HG03378 (cell line): ENCODE measurements around the gene GPN1.
A peak's percentile ranks its signal among the peaks of the same experiment; 100 is the strongest.
"Not testable (repeated sequence)": the region's sequence is repeated elsewhere in the genome, so short reads cannot be mapped to it uniquely, and the experiment has no call there.

Source experiments
- ATAC-seq: cut with Tn5 transposase; IDR thresholded peaks from one replicate; pipeline ENCODE4 v1.9.1; 2021; ENCODE audit warnings: mild to moderate bottlenecking, moderate library complexity; ENCODE audit not compliant: unreplicated experiment

Gene GPN1

DNA sequence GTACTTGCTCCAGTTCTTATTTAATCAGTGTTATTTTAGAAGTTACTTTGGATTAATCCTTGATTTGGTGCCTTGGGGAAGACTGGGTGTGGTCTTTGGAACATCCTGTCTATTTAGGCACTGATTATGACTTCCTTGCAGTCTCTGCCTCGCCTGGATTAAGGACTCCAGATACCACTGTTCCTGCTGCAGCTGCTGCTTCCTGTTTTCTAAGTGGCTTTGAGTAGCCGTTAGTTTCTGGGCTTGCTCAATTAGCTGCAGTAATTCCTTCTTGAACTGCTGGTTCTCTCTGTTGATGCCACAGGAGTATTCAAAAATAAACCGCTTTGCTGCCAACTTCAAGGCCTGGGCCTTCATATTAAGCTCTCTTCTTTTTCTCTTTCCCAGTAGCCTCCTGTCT is 1.9 kb upstream of the GPN1 start:
- ATAC-seq: not testable (repeated sequence)

DNA sequence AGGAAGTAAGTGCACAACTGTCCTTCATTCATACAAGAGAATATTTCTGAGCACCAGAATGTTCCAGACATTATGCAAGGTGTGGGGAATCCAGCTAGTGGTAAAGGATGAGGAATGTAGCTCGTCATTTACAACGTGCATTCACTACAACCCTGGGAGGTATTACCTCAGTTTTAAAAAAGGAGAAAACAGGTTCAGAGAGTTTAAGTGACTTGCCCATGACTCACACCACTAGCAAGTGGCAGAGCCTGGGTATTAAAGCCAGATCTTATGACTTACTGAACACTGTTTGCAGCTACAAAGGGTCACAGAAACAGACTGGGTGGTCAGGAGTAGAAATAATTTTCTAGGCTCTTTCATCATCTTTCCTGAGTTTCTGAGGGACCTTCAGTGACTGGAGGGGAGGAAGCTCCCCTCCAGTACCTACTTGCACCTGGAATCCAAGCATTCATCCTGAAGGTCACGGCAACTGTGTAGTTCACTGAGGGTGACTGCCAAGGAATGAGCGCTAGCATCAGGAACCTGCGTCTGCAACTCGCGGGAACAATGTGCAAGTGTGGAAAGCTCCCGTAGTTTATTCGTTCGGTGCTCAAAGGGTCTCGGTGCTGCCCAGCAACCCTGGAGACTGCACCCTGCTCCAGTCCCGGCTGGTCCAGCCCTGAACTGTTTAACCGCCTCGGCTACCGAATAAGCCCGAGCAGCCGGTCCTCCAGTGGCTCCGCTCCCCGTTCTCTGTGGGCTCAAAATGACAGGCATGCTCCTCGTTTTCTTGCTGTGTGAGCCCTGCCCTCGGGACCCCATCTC is 685 bp upstream of the GPN1 start:
- peak; percentile 20 for ATAC-seq

DNA sequence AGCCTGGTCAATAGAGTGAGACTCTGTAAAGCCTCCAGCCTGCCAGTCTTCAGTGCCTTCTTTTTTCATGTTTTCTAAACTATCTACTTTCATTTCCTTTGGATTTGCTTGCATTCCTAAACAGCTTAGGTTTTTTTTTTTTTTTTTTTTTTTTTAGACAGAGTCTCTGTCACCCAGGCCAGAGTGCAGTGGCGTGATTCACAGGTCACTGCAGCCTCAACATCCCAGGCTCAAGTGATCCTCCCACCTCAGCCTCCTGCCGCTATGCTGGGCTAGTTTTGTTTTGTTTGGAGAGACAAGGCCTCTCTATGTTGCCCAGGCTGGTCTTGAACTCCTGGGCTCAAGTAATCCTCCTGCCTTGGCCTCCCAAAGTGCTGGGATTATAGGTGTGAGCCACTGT is 1.4 kb downstream of the GPN1 start:
- not testable (repeated sequence) for ATAC-seq

DNA sequence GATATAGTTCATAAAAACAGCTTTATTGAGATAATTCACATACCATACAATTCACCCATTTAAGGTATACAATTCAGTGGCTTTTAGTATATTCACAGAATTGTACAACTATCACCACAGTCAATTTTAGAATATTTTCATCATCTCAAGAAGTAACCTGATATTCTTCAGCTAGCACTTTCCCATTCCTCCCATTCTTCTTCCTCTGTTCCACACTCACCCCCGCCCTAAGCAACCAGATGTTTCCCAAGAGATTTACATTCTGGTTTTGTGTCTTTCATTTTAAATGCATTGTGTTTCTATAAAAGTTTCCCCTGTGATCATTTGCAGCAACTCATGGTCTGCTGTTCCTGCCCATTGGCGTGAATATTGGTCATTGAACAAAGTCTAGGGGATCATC is 5.4 kb downstream of the GPN1 start:
- no peak for ATAC-seq

DNA sequence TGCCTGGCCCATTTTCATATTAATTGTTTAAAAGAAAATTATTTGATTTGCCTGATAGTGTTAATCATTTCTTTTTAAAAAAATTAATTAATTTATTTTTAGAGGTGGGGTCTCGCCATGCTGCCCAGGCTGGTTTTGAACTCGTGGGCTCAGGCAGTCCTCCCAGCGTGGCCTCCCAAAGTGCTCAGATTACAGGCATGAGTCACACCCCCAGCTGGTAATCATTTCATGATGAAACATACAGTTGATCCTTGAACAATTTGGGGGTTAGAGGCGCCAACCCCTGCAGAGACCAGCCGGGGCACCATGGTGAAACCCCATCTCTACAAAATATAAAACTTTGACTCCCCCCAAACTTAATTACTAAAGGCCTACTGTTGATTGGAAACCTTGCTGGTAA is 7.9 kb downstream of the GPN1 start:
- ATAC-seq: no peak

DNA sequence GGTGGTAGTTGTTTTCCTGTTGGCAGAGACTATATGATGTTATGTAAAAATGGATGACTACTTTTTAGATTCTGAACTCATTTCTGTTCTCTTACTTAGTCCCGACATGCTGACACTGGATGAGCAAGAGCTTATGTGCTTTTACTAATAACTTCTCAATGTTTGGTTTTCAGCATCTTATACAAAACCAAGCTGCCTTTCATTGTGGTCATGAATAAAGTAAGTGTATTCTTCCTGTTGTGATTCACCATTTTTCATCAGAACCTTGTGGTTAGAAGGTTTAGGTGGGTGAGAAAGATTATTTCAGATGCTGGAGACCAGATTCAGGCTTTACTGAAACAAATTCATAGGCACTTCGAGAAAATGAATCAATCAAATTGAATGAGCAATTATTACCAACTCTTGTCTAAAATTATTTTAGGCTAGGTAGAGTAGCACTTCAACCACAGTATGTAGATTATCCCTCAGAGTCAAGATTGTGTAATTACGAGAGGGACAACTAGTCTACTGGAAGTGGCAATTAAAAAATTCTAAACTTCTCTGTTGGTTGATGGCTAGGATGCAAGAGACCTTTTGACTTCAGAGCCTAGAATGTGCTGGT is 9.3 kb downstream of the GPN1 start:
- ATAC-seq: no peak

DNA sequence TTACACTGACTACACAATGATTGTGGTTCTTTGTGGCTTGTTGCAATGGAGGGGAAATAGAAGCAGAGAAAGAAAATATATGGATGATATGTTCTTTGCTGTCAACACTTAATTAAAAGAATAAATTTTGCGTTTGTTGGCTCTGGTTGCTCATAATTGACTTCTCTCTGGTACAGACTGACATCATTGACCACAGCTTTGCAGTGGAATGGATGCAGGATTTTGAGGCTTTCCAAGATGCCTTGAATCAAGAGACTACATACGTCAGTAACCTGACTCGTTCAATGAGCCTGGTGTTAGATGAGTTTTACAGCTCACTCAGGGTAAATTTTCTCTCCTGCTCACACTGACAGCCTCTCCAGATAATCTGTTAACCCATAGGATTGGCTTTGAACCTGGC is 9.9 kb downstream of the GPN1 start:
- ATAC-seq: no peak

DNA sequence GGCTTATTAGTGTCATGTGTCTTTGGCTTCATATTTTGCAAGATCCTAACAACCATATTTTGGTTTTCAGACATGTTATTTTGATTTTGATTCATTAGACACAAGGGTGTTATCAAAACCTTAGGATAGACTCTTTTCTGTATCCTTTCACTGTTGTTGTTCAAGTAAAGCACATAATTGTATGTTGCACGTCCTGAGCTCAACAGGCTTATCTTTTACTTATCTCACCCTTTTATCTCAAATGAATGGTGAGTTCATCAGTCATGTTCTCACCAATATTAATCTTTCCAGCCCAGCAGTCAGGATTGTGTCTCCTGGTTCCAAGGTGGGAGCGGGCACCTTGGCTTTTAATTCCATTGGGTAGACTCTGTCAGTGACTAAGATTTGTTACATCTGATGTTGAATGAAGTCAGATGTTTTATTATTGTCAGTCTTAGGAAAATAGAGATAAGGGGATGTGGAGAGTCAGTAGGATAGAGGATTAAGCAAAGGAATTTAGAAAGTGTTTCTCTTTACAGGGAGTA is 11.9 kb downstream of the GPN1 start:
- no peak for ATAC-seq

DNA sequence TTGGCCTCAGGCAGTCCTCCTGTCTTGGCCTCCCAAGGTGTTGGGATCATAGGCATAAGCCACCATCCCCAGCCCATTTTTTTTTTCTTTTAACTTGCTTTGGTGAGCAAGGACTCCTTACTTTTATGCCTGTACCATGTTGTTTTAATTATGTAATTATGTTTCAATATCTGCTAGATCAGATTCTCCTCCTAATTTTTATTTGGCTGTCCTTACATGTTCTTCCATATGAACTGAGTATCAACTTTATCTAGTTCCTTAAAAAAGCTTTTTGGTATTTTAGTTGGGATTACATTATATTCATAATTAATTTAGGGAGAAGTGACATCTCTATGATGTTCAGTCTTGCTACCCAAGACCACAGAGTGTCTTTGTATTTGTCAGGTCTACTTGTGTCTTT is 16.3 kb downstream of the GPN1 start:
- no peak for ATAC-seq

DNA sequence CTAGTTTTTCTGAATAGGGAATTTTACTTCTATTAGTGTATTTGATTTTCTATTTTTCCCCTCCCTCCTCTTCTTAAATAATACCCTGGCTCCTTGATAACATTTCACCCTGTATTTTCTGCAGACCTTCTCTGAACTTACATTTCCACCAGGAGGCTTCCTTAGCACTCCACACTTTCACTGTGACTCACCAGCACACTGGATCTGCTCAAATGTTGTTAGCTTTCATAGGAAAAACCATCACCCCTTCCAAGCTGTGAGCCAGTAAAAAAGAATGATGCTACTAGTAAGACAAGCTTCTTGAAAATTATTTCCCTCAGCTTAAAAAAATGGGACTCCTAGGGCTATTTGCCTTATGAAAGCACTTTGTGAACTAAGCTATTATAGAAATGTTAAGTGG is 18.4 kb downstream of the GPN1 start:
- ATAC-seq: no peak

DNA sequence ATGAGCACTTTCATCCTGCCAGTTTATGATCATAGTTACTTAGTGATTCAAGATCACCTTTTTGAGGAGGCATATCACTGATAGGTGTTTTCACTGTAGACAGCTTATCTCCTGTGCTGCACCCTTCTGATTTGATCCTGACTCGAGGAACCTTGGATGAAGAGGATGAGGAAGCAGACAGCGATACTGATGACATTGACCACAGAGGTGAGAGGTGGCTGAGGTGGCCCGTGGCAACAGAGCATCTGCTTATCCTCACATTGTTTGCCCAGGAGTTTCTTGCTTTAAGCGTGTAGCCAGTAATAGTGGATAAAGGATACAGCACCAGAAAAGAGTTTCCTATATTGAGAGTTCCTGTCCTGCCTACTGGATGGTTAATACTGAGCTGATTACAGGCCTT is 18.9 kb downstream of the GPN1 start:
- ATAC-seq: no peak

DNA sequence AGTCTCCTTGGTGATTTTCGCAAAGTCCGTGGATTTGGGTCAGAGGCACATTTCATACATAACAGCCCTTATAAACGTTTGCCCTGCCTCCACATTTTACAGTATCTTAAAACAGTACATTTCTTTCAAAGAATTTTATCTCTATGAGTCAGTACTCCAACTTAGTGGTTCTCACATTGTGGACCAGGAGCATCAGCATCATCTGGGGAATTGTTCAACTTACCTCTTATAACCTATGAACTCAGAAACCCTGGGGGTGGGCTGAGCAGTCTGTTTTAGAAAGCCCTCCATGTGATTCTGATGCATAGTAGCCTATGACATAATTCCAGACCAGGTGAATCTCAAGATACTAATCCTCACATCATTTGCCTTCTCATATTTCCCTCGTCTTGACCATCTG is 22.2 kb downstream of the GPN1 start:
- no peak for ATAC-seq

DNA sequence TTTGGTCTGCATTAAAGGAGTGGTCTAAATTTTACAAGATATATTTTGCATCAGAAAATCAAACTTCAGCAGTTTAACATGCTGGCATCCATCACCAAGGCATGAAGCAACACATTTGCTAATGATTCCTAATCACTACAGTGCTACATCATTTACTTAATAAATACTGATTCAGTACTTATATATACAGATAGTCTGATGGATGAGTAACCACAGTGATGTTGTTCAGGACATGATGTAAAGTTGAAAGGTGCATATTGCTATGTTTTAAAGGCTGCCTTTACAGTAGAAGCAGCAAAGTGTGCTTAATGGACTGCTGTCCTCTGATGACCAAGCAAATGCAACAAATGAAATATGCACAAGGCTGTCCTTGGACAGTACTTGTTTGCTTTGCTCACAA is 23.5 kb downstream of the GPN1 start:
- no peak for ATAC-seq

DNA sequence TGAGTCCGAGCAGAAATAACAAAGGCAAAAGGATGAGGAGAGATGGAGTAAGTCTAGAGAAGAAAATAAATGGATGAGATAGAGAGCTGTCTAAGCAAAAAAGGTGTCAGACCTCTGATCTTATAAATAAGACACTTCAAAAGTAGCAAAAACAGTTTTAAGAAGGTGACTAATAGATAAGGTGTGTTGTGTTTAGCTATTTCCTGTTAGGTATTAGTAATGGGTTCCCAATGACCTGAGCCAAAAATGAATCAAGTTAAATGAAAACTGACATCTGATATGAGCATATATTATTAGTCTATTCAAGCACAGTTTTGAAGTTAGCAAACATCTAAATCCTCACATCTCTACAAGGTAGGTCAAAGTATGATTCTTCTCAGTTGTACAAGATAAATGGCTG is 23.9 kb downstream of the GPN1 start:
- ATAC-seq: no peak

DNA sequence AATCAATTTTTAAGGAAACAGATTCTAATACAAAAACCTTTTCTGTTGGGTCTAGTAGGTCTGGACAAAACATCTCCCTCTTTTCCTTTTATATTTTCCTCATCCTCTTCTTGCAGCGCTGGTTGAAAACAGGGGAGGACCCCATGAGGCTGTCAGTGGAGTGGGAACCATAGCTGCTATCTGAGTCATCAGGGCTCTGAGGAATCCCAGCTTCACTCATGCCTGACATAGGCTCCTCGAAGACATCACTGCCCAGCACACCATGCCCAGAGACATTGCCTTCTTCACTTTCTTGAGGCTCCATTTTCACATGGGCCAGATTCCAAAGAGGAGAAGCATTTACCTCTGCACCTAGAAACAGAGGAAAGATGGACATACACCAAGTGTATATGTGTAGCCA is 24.5 kb downstream of the GPN1 start:
- no peak for ATAC-seq

DNA sequence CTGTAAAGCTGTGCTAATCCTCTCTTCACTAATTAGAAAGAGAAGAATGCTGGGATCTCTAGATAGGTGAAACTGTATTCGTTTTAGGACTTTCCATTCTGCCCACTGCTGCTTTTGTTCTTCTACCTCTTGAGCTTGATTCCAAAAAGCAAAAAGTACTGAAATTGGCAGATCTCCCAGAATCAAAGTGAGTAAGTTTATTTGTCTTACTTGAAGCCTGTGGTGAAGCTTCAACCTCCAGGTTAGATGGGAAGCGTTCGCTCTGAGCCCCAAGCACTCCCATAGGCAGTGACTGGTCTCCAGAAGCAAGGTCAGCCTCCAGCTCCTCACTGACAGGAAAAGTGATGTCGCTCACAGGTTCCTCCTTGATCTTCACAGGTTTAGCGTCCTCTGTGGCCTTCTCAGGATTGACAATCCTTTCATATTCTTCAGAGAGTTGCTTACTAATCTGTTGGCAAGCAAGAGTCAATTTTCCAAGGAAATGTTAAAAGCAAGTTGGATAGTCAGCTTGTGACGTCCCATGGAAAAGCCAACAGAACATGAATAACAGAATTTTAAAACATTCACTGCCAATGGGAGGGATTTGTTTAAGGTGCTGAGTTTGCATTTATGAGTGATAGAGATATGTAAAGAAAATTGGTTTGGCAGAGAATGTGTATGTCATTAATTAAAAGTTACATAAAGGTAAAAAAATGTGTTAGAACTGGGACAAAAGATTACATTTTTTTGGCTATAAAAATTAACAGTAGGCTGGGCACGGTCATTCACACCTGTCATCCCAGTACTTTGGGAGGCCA is 26.5 kb downstream of the GPN1 start:
- ATAC-seq: no peak

DNA sequence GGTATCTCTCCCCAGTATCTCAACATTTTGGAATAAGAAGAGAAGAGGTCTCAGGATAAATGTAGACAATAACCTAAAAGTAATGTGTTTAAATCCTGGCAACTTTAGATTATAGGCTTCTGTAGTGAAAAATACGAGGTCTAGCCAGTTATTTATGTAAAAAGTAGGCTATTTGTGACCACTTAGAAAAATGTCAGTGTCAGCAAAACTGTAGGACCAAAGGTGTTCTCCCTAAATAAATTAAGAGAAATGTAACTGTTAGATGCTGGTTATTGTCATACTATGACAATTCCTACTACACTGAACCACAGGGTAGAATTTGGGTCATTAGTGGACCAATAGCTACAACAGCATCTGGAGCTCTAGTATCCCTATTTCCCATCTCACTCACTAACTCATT is 32.5 kb downstream of the GPN1 start:
- ATAC-seq: no peak

DNA sequence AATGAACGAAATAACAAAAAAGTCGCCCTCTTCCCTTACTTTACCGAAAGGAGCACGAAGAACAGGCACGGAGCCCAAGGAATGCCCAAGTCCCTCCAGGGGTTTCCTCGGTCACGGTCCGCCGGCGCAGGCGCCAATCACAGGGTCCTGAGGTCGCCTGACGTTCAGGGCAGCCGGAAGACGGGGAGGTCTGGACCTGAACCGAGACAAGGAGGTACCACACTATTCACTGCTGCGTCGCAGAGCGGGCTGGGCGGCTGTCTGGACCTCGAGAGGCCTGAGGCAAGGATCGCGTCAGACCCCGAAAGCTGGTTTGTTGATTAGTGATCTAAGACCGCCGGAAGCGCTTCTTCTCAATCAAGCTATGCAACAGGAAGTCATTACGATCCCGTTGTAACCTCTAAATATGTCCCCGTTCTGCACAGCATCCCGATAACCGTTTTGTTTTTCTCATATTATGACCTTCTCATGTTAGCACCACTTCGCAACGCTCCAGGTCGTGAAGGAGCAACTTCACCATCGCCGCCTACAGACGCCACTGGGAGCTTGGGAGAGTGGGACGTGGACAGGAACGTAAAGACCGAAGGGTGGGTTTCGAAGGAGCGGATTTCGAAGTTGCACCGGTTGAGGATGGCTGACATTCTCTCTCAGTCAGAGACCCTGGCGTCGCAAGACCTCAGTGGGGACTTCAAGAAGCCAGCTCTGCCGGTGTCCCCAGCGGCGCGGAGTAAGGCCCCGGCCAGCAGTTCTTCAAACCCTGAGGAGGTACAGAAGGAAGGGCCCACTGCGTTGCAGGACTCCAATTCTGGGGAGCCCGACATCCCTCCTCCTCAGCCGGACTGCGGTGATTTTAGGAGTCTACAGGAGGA is 34.7 kb downstream of the GPN1 start, which contains the start of the genes SLC4A1AP and SUPT7L:
TSS of gene SLC4A1AP (plus strand) at position 605 of the 869 bp plus-strand sequence. CDS start at position 631, 26 bp downstream.
TSS of gene SUPT7L (minus strand) at position 330 of the 869 bp plus-strand sequence. CDS start 1,422 bp downstream, outside the sequence.
- ATAC-seq: peak; percentile 67

DNA sequence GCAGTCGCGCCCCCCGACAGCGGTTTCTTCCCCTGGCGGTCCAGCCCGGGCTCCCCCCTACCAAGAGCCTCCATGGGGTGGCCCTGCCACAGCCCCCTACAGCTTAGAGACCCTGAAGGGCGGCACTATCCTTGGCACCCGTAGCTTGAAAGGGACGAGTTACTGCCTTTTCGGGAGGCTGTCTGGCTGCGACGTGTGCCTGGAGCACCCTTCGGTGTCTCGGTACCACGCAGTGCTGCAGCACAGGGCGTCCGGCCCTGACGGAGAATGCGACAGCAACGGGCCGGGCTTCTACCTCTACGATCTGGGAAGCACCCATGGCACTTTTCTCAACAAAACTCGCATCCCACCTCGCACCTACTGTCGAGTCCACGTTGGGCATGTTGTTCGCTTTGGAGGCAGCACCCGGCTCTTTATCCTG is 35.3 kb downstream of the GPN1 start:
- ATAC-seq: peak; percentile 13

DNA sequence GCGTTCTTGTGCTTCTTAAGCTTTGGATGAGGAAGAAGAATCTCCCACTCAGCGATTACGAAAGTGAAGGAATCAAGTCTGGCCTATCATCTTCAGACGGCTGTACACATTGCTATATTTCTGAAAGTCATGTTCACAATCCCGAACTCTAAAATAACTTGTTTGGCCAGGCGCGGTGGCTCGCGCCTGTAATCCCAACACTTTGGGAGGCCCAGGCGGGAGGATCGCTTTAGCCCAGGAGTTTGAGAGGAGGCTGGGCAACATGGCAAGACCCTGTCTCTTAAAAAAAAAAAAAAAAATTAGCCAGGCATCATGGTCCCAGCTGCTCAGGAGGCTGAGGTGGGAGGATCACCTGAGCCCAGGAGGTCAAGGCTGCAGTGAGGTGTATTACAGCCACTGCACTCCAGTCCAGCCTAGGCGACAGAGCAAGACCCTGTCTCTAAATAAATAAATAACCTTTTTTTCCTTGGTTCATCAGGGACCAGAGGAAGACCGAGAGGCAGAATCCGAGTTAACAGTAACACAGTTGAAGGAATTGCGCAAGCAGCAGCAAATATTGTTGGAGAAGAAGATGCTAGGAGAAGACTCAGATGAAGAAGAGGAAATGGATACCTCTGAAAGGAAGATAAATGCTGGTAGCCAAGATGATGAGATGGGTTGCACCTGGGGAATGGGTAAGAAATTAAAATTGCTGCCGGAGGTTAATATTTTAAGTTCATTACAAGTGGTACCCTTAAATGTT is 35.9 kb downstream of the GPN1 start:
- ATAC-seq: no peak
